Neural progenitor cell (in vitro differentiated cells): Measurements from ENCODE around the gene DQX1.

Experiments used
- CTCF ChIP-seq: fragments of 200-600 bp; sonication (generic); IDR thresholded peaks from 2 replicates; pipeline ENCODE4 v1.5.1; 2017; ENCODE audit warnings: antibody characterized with exemption, mild to moderate bottlenecking
- EZH2phosphoT487 ChIP-seq: fragments of 200-600 bp; sonication (generic); IDR thresholded peaks from 2 replicates; pipeline ENCODE4 v1.6.1; 2017; ENCODE audit warnings: antibody characterized with exemption

DNA sequence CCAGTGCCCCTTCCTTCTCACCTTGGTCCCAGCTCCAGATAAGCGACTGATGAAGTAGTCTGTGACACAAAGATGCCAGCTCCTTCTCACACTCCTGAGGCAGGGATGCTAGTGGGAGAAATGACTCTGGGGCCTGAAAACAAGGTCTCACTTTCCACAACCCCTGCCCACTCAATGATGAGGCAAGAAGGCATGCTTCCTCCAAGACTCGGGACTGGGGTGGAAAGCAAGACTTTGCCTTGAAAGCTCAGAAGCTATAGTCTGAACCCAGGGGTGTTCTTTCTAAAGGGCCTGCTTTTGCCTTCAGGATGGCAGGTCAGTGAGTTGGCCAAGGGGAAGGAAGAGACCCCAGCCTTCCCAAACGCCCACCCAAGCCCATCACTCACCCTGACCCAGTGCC lies 44.6 kb downstream of the DQX1 start:
- TF ChIP-seq CTCF (no peak), EZH2phosphoT487 (no peak)
